HG03066 (cell line): Measurements from ENCODE around the gene CDK3.

Source experiments
- ATAC-seq: cut with Tn5 transposase; IDR thresholded peaks from one replicate; pipeline ENCODE4 v1.9.1; 2021; ENCODE audit warnings: low read depth; ENCODE audit not compliant: unreplicated experiment

CDK3 gene

DNA sequence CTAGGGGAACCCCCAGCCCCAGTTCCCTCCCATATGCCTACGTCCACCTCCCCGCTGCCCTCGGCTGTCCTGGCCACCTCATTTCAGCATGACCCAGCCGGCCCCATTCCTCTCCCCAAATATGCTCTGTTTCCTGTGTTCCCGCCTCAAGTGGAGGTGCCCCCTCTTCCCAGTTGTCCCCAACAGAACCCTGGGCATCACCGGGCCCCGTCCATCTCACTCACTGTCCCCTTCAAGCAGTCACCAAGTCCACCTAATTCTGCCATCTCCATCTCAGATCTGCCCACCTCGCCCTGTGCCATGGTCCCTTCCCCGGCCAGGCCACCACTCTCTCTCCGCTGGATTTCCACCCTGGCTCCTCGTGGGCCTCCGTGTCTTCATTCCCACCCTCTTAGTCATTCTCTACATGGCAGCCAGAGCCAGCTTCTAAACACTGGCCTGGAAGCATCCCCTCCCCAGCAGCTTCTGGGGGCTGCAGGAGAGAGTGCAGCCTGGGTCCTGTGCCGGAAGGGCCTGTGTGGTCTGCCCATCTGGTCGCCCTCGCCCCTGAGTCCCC, 12.8 kb downstream of the CDK3 start:
- no peak for ATAC-seq

GRCh38 chr17:76014100-76014924, 13.7 kb downstream of the CDK3 start:
- ATAC-seq: no peak

DNA sequence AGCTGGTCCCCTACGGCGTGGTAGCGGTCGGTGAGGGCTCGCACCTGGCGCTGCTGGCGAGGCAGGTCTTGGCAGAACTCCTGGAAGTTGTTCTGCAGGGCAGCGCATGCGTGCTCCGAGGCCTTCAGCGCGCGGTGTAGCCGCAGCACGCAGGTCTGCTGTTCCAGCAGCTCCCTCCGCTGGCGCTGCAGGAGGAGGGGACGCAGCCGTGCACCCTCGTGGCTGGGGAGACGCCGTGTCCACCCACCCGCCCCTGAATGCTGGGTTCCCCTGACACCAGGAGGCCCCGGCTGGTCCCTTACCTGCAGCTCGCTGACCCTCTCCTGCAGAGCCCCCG, 14.2 kb downstream of the CDK3 start:
- no peak for ATAC-seq

- ATAC-seq: no peak
Measured at GRCh38 chr17:76017481-76018339, 17.1 kb downstream of the CDK3 start.

DNA sequence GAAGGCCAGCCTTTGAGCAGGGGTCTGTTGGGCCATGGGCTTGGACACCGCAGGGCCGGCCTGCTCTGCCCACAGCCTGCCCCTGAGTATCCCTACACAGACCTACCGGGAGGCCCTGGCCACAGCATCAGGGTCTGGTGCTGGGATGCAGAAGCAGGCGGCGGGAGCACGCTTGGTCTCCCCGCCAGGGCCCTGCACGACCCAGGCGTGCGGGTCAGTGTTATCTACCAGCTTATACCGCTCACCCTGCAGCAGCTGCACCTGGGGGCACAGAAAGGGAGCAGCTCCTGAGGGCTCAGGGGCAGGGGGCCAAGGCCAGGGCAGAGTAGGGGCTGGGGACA, 17.7 kb downstream of the CDK3 start:
- no peak for ATAC-seq

- no peak for ATAC-seq
Measured at GRCh38 chr17:76018801-76019200, 18.1 kb downstream of the CDK3 start.

- no peak for ATAC-seq
Measured at GRCh38 chr17:76019833-76020467, 19.3 kb downstream of the CDK3 start.

DNA sequence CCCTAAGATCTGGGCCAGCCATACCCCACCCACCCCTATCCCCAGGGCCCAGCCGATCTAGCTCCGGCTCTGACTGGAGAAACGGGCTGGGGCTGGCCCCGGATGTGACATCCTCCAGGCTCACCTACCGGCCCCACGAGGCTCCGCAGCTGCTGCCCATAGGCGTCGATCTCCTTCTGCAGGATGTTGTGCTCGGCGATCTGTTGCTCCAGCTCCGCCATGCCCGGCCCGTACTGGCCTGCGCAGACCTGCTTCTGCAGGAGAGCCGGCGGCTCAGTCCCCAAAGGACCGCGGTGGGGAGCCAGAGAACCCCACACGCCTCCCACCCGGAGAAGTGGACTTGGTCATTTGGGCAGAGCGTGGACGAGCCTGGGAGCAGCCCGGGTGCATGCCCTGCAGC, 21.6 kb downstream of the CDK3 start:
- no peak for ATAC-seq

DNA sequence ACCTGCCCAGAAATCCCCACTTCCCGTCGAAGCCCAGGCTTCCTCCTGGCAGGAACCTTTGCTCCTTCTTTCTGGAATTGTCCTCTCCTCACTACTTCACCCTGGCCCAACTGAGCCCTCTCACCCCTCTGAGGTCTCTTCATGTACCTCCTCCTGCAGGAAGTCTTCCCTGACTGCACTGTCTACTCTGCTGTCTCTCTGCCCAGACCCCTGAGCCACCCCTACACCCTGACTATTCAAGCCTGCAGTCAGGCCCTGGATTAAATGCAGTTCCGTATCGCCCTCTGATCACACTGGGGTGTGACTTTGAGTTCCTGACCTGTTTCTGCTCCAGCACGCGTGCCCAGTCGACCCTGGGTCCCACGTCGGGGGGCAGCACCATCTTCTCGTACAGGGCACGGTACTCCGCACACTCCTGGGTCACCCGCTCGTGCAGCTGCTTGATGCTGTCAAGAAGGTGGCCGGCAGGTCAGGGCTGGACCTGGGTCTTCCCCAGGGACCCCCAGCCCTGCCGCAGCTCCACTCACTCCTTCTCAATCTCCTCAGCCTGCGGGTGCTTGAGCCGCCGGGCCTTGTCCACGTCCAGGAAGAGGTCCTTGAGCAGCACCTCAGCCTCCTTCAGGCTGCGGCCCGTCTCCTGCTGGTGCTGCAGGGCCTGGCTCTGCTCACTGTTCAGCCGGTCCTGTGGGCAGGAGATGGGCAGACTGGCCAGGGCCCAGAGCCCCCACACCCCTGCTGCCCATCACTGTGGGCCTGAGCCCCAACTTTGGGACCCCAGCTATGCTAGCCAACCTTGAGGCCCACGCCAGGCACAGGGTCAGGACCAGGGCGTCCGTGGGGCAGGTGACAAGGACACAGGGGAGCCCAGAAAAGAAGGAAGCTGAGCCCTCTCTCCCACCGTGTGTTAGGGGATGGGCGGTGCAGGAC, 22.6 kb downstream of the CDK3 start:
- ATAC-seq: no peak

DNA sequence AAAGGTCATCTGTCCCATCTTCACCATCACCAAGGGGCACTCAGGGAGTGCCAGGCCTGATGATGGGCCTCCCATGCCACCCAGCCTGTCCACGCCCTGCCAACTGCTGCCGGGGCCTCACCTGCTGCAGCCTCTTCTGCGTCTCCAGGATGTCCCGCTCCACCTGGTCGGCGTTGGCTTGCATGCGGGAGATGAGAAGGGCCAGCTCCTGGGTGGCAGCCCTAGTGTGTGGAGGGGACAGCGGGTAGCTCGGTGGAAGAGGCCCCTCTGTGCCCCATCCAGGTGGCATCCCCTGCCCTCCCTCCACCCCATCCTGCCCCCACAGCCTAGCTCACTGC, 23.2 kb downstream of the CDK3 start:
- no peak for ATAC-seq

GRCh38 chr17:76024353-76024752, 23.7 kb downstream of the CDK3 start:
- no peak for ATAC-seq

DNA sequence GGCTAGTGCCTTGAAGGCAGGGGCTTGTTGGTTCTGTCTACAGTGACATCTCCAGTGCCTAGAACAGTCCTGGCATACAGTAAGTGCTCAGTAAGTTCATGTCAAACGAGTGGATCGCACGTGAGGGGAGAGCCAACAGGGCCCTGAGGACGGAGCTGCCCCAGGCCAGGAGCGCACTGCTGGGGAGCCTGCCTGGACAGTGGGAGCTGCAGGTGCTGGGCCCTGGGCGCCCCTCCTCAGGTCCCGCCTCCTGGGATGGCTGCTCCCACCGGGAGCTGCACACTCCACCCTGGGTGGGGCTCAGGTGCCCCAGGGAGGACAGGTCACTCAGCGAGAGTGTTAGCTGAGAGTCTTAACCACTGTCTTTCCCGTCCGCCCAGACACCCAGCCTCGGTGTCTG, 24.6 kb downstream of the CDK3 start:
- no peak for ATAC-seq

DNA sequence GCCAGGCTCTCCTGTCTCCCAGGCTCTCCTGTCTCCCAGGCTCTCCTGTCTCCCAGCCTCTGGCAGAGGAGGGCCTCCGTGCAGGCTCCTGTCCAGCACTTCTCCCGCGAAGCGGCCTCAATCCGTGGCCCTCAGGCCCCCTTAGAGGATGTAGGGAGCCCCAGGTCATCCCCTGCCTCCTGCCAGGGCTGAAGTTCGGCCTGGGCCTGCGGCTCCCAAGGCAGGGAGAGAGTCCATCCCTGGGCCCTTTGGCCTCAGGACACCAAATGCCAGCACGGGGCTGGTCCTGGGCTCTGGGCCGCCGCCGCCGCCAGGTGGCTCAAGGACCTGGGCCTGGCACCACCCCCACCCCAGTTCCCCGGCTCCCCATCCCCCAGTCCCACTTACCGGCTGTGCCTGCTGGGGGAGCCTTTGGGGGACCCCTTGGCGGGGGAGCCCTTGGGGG, 26.1 kb downstream of the CDK3 start:
- no peak for ATAC-seq

DNA sequence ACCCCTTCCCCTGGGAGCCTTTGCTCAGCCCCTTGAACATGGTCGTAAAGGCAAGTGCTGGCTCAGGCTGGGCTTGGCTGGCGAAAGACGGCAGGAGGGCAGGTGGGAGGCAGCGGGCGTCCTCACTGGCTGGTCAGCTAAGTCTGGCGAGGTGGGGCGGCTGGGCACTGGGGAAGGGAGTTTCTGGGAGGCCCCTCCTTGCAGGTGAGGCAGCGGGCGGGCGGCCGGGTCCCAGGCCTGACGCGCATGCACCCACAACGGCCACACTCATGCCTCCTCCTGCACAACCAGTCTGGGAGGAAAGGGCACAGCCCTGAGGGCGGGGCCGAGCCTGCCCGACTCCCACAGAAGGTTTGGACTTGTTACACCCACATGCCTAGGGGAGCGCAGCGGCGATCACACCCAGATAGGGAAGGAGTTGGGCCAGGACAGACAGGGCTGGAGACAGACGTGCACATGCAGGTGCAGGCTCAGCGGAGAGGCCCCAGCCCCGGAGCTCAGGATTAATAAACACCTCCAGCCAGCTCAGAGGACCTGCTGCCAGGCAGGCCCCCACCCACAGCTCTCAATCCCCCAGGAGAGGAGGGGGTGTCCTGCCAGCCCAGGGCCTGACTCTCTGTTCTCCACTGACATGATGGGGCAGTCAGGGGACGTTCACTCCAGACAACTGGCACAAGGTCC, 26.6 kb downstream of the CDK3 start, which contains the start of gene EVPL:
Gene EVPL (minus strand): TSS at position 148 of the 681 bp plus-strand sequence. CDS start 108 bp downstream, at position 40.
- ATAC-seq: no peak

DNA sequence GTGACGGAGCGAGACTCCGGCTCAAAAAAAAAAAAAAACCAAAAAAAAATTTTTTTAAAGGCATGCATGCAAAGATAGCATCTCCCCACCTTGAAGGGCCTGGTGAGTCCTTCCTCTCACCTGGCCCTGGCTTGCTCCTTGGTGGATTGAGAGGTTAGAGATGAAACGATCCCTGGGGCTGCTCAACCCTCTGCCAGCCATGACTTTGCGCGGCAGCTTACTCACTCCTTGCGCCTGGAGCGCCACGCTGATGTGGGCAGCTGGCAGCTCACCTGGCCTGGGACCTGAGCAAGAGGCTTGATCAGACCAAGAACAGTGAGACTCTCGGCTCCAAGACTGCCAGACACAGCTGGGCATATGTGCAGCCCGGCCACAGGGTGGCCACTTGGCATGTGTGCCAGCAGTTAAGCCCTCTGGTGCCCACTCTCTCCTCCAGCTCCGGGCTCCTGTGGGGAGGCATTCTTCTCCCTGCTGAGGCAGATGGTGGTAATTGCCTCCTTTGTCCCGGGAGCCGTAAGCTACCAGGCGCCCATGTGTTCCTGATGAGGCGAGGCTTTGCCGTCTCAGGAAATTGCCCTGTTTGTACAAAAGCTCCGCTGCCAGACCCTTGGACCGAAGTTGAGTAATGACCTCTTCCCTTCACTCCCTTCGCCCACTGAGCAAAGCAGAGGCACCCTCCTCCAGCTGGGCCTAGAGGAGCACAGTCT, 31.6 kb downstream of the CDK3 start:
- ATAC-seq: no peak

DNA sequence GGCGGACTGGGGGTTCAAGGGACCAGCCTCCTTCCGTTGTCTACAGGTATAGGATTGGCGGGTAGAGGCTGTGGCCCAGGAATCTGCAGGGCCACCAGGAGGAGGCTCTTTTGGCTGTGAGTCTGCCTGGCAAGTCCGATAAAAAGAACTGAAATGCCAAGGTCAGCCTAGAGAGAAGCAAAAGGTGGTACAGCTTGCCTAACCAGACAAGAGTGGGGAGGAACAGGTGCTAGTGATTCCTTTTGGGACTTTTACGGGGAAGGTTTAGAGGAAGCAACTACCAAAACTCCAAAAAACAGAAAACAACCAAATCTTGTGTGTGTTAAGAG, 32.1 kb downstream of the CDK3 start:
- no peak for ATAC-seq

DNA sequence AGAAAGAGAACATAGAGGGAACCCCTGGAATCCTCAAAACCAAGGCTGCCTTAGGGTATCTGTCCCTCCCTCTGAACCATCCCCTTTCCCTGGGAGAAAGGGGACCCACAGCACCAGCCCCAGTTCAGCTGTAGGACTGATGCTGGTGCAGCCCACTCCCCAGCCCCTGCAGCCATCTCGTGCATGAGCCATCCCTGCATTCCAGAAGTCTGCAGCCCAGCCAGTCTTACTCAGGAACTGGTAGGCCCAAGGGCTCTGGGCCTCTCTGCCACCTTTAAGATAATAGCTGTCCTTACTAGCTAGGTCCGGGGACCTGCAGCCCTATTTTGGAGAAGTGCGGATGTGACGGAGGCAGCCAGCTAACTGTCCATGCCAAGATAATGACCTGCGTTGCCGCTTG, 32.5 kb downstream of the CDK3 start:
- ATAC-seq: no peak

GRCh38 chr17:76034428-76035350, 34.0 kb downstream of the CDK3 start:
- ATAC-seq: no peak
